HG03060 (cell line): ENCODE data around the gene PPM1H.

Source experiments
- ATAC-seq: cut with Tn5 transposase; IDR thresholded peaks from one replicate; pipeline ENCODE4 v1.9.1; 2021; ENCODE audit warnings: low read depth, moderate number of reproducible peaks; ENCODE audit not compliant: unreplicated experiment

The PPM1H gene

GRCh38 chr12:62802984-62803383, 132.0 kb downstream of the PPM1H start:
- ATAC-seq = no peak

- no peak for ATAC-seq
Observed at GRCh38 chr12:62802321-62802720, 132.6 kb downstream of the PPM1H start.

- no peak for ATAC-seq
Observed at GRCh38 chr12:62801796-62802195, 133.2 kb downstream of the PPM1H start.

GRCh38 chr12:62800707-62801400, 134.1 kb downstream of the PPM1H start:
- ATAC-seq = no peak

- no peak for ATAC-seq
Observed at GRCh38 chr12:62799766-62800406, 135.1 kb downstream of the PPM1H start.

GRCh38 chr12:62799126-62799736, 135.7 kb downstream of the PPM1H start:
- ATAC-seq = no peak

- ATAC-seq = no peak
Observed at GRCh38 chr12:62794218-62794583, 140.7 kb downstream of the PPM1H start.

GRCh38 chr12:62793256-62794217, 141.4 kb downstream of the PPM1H start:
- no peak for ATAC-seq

GRCh38 chr12:62792236-62792870, 142.6 kb downstream of the PPM1H start:
- ATAC-seq = no peak

GRCh38 chr12:62789851-62790250, 145.1 kb downstream of the PPM1H start:
- no peak for ATAC-seq

GRCh38 chr12:62787611-62788010, 147.3 kb downstream of the PPM1H start:
- no peak for ATAC-seq

GRCh38 chr12:62787023-62787422, 147.9 kb downstream of the PPM1H start:
- ATAC-seq = no peak

GRCh38 chr12:62785941-62786559, 148.9 kb downstream of the PPM1H start:
- no peak for ATAC-seq

GRCh38 chr12:62784576-62784975, 150.4 kb downstream of the PPM1H start:
- no peak for ATAC-seq

- no peak for ATAC-seq
Observed at GRCh38 chr12:62783881-62784280, 151.1 kb downstream of the PPM1H start.

- no peak for ATAC-seq
Observed at GRCh38 chr12:62781136-62781880, 153.6 kb downstream of the PPM1H start.

GRCh38 chr12:62779488-62779887, 155.5 kb downstream of the PPM1H start:
- ATAC-seq = no peak

- ATAC-seq = no peak
Observed at GRCh38 chr12:62778187-62778586, 156.8 kb downstream of the PPM1H start.

GRCh38 chr12:62776997-62777396, 158.0 kb downstream of the PPM1H start:
- ATAC-seq = no peak
